Measurements from ENCODE around the gene ADCY2.

- TF ChIP-seq GTF2F1 (IDR thresholded peaks at IDR 0.05; ENCODE audit: low read depth, low read length) (no peak), POLR2A (conservative IDR thresholded peaks at IDR 0.05) (peak; percentile 88), ZNF274 (IDR thresholded peaks at IDR 0.05; ENCODE audit: borderline replicate concordance, low read depth, low read length) (no peak), SIN3A (IDR thresholded peaks at IDR 0.05; ENCODE audit: borderline replicate concordance in 2 of 2, control insufficient read depth in 1 of 2, low read depth in 2 of 2, low read length in 2 of 2) (peak; percentile 4 to 74; a peak in 2 of 4 replicates), EZH2 (IDR thresholded peaks at IDR 0.05; ENCODE audit: borderline replicate concordance, low read depth, low read length) (no peak), POLR2AphosphoS5 (IDR thresholded peaks at IDR 0.05; ENCODE audit: control insufficient read depth, insufficient read depth, low read depth, low read length) (peak; percentile 67), CBX2 (IDR thresholded peaks at IDR 0.05; ENCODE audit: insufficient read depth, low read length, poor library complexity, severe bottlenecking) (no peak), PML (IDR thresholded peaks at IDR 0.05; ENCODE audit: low read length) (peak; percentile 25; the same call in 1 of the 2 replicates)
- TF ChIP-seq, protein P1, sequence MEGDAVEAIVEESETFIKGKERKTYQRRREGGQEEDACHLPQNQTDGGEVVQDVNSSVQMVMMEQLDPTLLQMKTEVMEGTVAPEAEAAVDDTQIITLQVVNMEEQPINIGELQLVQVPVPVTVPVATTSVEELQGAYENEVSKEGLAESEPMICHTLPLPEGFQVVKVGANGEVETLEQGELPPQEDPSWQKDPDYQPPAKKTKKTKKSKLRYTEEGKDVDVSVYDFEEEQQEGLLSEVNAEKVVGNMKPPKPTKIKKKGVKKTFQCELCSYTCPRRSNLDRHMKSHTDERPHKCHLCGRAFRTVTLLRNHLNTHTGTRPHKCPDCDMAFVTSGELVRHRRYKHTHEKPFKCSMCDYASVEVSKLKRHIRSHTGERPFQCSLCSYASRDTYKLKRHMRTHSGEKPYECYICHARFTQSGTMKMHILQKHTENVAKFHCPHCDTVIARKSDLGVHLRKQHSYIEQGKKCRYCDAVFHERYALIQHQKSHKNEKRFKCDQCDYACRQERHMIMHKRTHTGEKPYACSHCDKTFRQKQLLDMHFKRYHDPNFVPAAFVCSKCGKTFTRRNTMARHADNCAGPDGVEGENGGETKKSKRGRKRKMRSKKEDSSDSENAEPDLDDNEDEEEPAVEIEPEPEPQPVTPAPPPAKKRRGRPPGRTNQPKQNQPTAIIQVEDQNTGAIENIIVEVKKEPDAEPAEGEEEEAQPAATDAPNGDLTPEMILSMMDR (IDR thresholded peaks at IDR 0.05 in 2 of 3, conservative IDR thresholded peaks at IDR 0.05 in 1 of 3; ENCODE audit: insufficient read depth in 2 of 3, low read depth in 1 of 3, low read length in 3 of 3): no peak
Observed at GRCh38 chr5:7868773-7869473, 473.0 kb downstream of the ADCY2 start, which contains the start of the genes FASTKD3 and MTRR.

Data from K562 (cell line).